ENCODE results near the gene KLHL29. TPM values are rescaled to one million over a fixed set of nuclear protein-coding genes. Genes with fewer than 3 reads are reported as not detected.

KLHL29 gene
- total RNA-seq, 1 experiment from 2014 or later: 2.4 TPM

DNA sequence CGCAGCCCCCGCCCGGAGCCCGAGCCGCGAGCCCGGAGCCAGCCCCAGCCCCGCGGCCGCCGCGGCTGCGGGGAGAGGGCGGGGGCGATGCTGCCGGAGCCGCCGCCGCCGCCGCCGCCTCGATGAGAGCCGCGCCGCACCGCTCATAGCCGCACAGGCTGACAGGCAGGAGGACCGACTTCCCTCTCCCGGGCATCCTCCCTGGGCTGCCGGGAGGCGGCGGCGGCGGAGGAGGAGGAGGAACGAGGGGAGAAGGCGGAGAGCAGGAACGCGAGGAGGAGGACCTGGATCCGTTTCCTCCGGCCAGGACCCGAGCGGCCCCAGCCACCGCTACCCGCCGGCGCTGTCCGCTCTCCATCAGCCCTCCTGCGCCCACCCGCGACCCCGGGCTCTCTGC lies 370 bp downstream of the KLHL29 start:
- Histone ChIP-seq H3K9me3 (ENCODE audit: control insufficient read depth, low read depth, low read length) (no peaks in the 10 kb centered on the region), H3K4me2 (ENCODE audit: insufficient read depth, insufficient read length, low read length) (peak overlapping the region; percentile 55), H2AK5ac (ENCODE audit: insufficient read length, low read length) (no peak overlapping the region), H3K27me3 (ENCODE audit: insufficient read depth, low read length) (peaks cover 25% of the 10 kb centered on the region; the same call in 1 of the 2 replicates), H2BK20ac (ENCODE audit: low read depth, low read length, poor library complexity, severe bottlenecking) (no peak overlapping the region), H2BK15ac (ENCODE audit: low read depth, low read length) (no peak overlapping the region), H3K4me1 (ENCODE audit: insufficient read depth, low read length) (no peaks in the 10 kb centered on the region; the same call in 1 of the 2 replicates), H3K79me1 (ENCODE audit: insufficient read depth, low read depth, low read length, poor library complexity, severe bottlenecking) (no peaks in the 10 kb centered on the region), H3K23ac (ENCODE audit: insufficient read length, low read depth, low read length) (no peak overlapping the region), H4K5ac (ENCODE audit: insufficient read length, low read depth, low read length) (no peak overlapping the region), H3K4ac (ENCODE audit: low read depth, low read length) (no peak overlapping the region), H4K91ac (ENCODE audit: insufficient read length, low read depth, low read length) (no peak overlapping the region), H3K56ac (ENCODE audit: insufficient read length, low read depth, low read length) (no peak overlapping the region), H2AFZ (ENCODE audit: low read length) (no peak overlapping the region), H2BK5ac (ENCODE audit: insufficient read length, low read length) (no peak overlapping the region), H3K18ac (ENCODE audit: insufficient read length, low read depth, low read length) (no peak overlapping the region), H3K14ac (ENCODE audit: insufficient read depth, low read length) (no peak overlapping the region), H3K79me2 (ENCODE audit: insufficient read depth, low read length) (no peaks in the 10 kb centered on the region), H3K9ac (ENCODE audit: extremely low read depth, insufficient read length, low read length) (no peak overlapping the region), H3K27ac (ENCODE audit: insufficient read length, low read depth, low read length) (no peak overlapping the region), H2BK120ac (ENCODE audit: low read depth, low read length, poor library complexity, severe bottlenecking) (no peak overlapping the region), H3T11ph (ENCODE audit: low read length) (no peak overlapping the region), H3K23me2 (ENCODE audit: insufficient read length, low read depth, low read length, poor library complexity, severe bottlenecking) (peaks cover 17% of the 10 kb centered on the region), H2BK12ac (ENCODE audit: insufficient read length, low read depth, low read length) (no peak overlapping the region), H4K8ac (replicated peaks; ENCODE audit: insufficient read length, low read depth, low read length) (no peak overlapping the region), H4K20me1 (ENCODE audit: control insufficient read depth, insufficient read depth, insufficient read length) (peaks cover 4% of the 10 kb centered on the region)
- no peak for DNase-seq
- Mint-ChIP-seq H3K9me3 (peaks cover 0 to 2% of the 10 kb centered on the region in 2 experiments; a peak in 1 of 5 replicates), H3K4me1 (peaks cover 21% of the 10 kb centered on the region in 2 experiments), H3K27me3 (ENCODE audit: low read depth) (peaks cover 83% of the 10 kb centered on the region), H3K27ac (no peak overlapping the region), H3K36me3 (ENCODE audit: insufficient read depth in 1 of 3, low read depth in 3 of 3) (no peaks in the 10 kb centered on the region; a peak in 2 of 7 replicates), H3K4me3 (peak overlapping the region; percentile 49 to 69)
- WGBS (ENCODE audit: extremely low coverage, insufficient read length, low lambda C conversion rate): no CpG with 5 or more reads among the region's 52 CpGs
- TF ChIP-seq, protein P1, sequence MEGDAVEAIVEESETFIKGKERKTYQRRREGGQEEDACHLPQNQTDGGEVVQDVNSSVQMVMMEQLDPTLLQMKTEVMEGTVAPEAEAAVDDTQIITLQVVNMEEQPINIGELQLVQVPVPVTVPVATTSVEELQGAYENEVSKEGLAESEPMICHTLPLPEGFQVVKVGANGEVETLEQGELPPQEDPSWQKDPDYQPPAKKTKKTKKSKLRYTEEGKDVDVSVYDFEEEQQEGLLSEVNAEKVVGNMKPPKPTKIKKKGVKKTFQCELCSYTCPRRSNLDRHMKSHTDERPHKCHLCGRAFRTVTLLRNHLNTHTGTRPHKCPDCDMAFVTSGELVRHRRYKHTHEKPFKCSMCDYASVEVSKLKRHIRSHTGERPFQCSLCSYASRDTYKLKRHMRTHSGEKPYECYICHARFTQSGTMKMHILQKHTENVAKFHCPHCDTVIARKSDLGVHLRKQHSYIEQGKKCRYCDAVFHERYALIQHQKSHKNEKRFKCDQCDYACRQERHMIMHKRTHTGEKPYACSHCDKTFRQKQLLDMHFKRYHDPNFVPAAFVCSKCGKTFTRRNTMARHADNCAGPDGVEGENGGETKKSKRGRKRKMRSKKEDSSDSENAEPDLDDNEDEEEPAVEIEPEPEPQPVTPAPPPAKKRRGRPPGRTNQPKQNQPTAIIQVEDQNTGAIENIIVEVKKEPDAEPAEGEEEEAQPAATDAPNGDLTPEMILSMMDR (conservative IDR thresholded peaks at IDR 0.05): no peak
